SK-N-SH treated with all-trans-retinoic acid at 6 μM for 48 hours (cell line): ENCODE data around the gene LSM10.

Experiments
- ATAC-seq: fragments of 200-7000 bp; cut with Tn5 transposase; 3 replicates; pipeline ENCODE4 v1.9.1; 2020; ENCODE audit warnings: mild to moderate bottlenecking, moderate library complexity
- ARNTL ChIP-seq: fragments of 450-650 bp; formaldehyde crosslinking; IDR thresholded peaks from 2 replicates; pipeline ENCODE4 v1.5.0; 2020; ENCODE audit warnings: low read depth, mild to moderate bottlenecking, moderate library complexity, borderline replicate concordance
- BACH2 ChIP-seq: fragments of 250-450 bp; sonication (Bioruptor Pico); IDR thresholded peaks from 2 replicates; pipeline ENCODE4 v1.9.0; 2021; ENCODE audit warnings: mild to moderate bottlenecking, borderline replicate concordance
- CSDC2 ChIP-seq: fragments of 250-450 bp; sonication (Bioruptor Pico); IDR thresholded peaks from 2 replicates; pipeline ENCODE4 v1.5.0; 2020; ENCODE audit warnings: mild to moderate bottlenecking, moderate library complexity
- ESRRG ChIP-seq: fragments of 250-450 bp; sonication (Bioruptor Pico); IDR thresholded peaks from 2 replicates; pipeline ENCODE4 v1.6.1; 2021; ENCODE audit warnings: mild to moderate bottlenecking
- GLIS3 ChIP-seq: fragments of 250-450 bp; sonication (Bioruptor Pico); IDR thresholded peaks from 2 replicates; pipeline ENCODE4 v1.5.0; 2020; ENCODE audit warnings: mild to moderate bottlenecking, moderate library complexity
- ISL1 ChIP-seq: fragments of 250-450 bp; sonication (Bioruptor Pico); IDR thresholded peaks from 2 replicates; pipeline ENCODE4 v2.1.2; 2022; ENCODE audit warnings: mild to moderate bottlenecking, moderate library complexity
- OSR1 ChIP-seq: fragments of 250-450 bp; sonication (Bioruptor Pico); IDR thresholded peaks from 2 replicates; pipeline ENCODE4 v1.8.0; 2022; ENCODE audit warnings: moderate library complexity, mild to moderate bottlenecking, inconsistent platforms
- PPARA ChIP-seq: fragments of 250-450 bp; sonication (Bioruptor Pico); IDR thresholded peaks from 2 replicates; pipeline ENCODE4 v1.5.0; 2020; ENCODE audit warnings: mild to moderate bottlenecking, borderline replicate concordance
- RARB ChIP-seq: fragments of 250-450 bp; sonication (Bioruptor Pico); IDR thresholded peaks from 2 replicates; pipeline ENCODE4 v1.8.0; 2021; ENCODE audit warnings: mild to moderate bottlenecking, moderate library complexity
- SNAI2 ChIP-seq: fragments of 250-450 bp; sonication (Bioruptor Pico); IDR thresholded peaks from 2 replicates; pipeline ENCODE4 v1.5.0; 2020; ENCODE audit warnings: mild to moderate bottlenecking, moderate library complexity
- TCF4 ChIP-seq: fragments of 250-450 bp; sonication (Bioruptor Pico); IDR thresholded peaks from 2 replicates; pipeline ENCODE4 v1.8.0; 2021; ENCODE audit warnings: mild to moderate bottlenecking, moderate library complexity, borderline replicate concordance
- TOX ChIP-seq: fragments of 250-450 bp; sonication (Bioruptor Pico); IDR thresholded peaks from 2 replicates; pipeline ENCODE4 v1.8.0; 2021; ENCODE audit warnings: mild to moderate bottlenecking, moderate library complexity, borderline replicate concordance
- ZC3H10 ChIP-seq: fragments of 250-450 bp; sonication (Bioruptor Pico); IDR thresholded peaks from 2 replicates; pipeline ENCODE4 v1.5.1; 2021; ENCODE audit warnings: mild to moderate bottlenecking, moderate library complexity
- ZFP3 ChIP-seq: fragments of 250-450 bp; sonication (Bioruptor Pico); IDR thresholded peaks from 2 replicates; pipeline ENCODE4 v1.5.0; 2020; ENCODE audit warnings: mild to moderate bottlenecking, moderate library complexity
- ZFP30 ChIP-seq: fragments of 450-650 bp; formaldehyde crosslinking; IDR thresholded peaks from 2 replicates; pipeline ENCODE4 v1.5.0; 2022; ENCODE audit warnings: mild to moderate bottlenecking, moderate library complexity
- ZNF565 ChIP-seq: fragments of 450-650 bp; formaldehyde crosslinking; conservative IDR thresholded peaks from 2 replicates; pipeline ENCODE4 v1.5.0; 2020; ENCODE audit warnings: low read depth, mild to moderate bottlenecking, moderate library complexity
- ZNF70 ChIP-seq: fragments of 450-650 bp; formaldehyde crosslinking; IDR thresholded peaks from 2 replicates; pipeline ENCODE4 v1.5.0; 2020; ENCODE audit warnings: mild to moderate bottlenecking, moderate library complexity
- ZNF8 ChIP-seq: fragments of 450-650 bp; formaldehyde crosslinking; IDR thresholded peaks from 2 replicates; pipeline ENCODE4 v1.5.0; 2020; ENCODE audit warnings: mild to moderate bottlenecking, moderate library complexity
- TF ChIP-seq, protein P1 (sequence below): fragments of 250-450 bp; sonication (Bioruptor Pico); IDR thresholded peaks from 2 replicates; pipeline ENCODE4 v1.5.1; 2021; ENCODE audit warnings: mild to moderate bottlenecking, moderate library complexity
- TF ChIP-seq, protein P2 (sequence below): fragments of 250-450 bp; sonication (Bioruptor Pico); IDR thresholded peaks from 2 replicates; pipeline ENCODE4 v1.5.0; 2020; ENCODE audit warnings: mild to moderate bottlenecking, moderate library complexity
- TF ChIP-seq, protein P3 (sequence below): fragments of 250-450 bp; sonication (Bioruptor Pico); IDR thresholded peaks from 2 replicates; pipeline ENCODE4 v1.5.1; 2020; ENCODE audit warnings: low read depth, mild to moderate bottlenecking, moderate library complexity
- TF ChIP-seq, protein P4 (sequence below): fragments of 250-450 bp; sonication (Bioruptor Pico); IDR thresholded peaks from 2 replicates; pipeline ENCODE4 v1.8.0; 2021; ENCODE audit warnings: low read depth, mild to moderate bottlenecking, moderate library complexity, borderline replicate concordance

The LSM10 gene

DNA sequence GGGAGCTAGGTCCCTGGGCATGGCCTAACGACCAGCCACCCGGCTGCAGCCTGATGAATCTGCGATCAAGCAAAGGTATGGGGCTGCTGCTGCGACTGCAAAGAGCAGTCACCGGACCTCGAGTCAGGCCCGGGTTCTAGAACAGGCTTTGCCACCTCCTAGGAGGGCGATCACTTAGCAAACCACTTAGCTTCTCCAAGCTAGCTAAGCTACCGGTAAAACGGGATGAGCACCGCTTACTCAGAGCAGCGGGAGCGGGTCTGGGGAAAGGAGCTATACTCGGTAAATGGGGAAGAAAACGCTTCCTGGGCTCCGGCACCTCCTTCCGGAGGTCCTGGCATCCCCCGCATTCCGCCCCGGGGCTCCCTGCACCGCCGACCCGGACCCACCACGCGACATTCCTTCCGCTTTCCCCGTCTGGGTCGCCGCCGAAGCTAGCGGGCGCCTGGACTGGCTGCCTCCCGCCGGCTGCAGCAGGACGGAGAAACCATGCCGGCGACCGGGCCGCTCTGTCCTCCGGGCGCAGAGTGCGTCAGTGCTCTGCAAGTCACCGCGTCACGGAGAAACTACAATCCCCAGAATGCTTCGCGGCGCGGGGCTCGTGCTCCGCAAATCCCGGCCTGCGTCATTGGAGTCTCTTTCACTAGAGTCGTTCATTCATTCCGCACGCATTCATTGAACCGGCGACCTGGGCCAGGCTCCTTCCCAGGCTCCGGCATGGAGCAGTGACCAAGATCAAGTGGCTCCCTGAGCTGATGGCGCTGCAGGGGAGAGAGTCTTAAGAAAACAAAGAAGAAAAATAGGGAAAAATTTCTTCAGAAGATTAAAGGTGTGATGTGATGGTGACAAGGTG is at the start of gene LSM10:
Gene LSM10, minus strand, starts transcription at position 531 of the 853 bp plus-strand sequence. CDS start 3,779 bp downstream, outside the sequence.
- TF ChIP-seq ZNF8 = no peak
- no peak for TF ChIP-seq ZFP30 (CRISPR knock-in tag)
- TF ChIP-seq PPARA (CRISPR knock-in tag) = no peak
- TF ChIP-seq ZNF70 = no peak
- no peak for TF ChIP-seq SNAI2
- no peak for TF ChIP-seq TOX (CRISPR knock-in tag)
- peak; percentile 42; the same call in 1 of the 2 replicates for TF ChIP-seq ZFP3 (CRISPR knock-in tag)
- peak; percentile 97 for ATAC-seq

DNA sequence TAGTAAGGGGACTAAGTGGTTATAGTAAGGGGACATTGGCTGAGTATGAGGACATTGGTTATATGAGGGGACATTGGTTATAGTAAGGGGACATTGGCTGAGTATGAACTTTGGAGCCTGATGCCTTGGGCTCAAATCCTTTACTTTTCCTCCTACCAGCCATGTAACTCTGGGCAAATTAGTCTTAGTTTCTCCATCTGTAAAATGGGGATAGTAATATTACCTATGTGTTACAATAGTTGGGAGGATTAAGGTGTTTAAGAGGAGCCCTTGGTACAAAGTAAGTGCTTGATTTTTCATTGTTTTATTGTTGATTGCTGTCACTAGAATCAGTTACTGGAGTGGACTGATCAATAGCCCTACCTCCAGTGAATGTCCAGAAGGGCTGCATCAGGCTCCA is 49.7 kb upstream of the LSM10 start:
- no peak for ATAC-seq
- no peak for TF ChIP-seq ISL1 (CRISPR knock-in tag)
- no peak for TF ChIP-seq ZC3H10 (CRISPR knock-in tag)
- TF ChIP-seq CSDC2 (CRISPR knock-in tag) = no peak
- TF ChIP-seq RARB = no peak
- no peak for TF ChIP-seq OSR1 (CRISPR knock-in tag)
- no peak for TF ChIP-seq GLIS3 (CRISPR knock-in tag)
- TF ChIP-seq, protein P1, sequence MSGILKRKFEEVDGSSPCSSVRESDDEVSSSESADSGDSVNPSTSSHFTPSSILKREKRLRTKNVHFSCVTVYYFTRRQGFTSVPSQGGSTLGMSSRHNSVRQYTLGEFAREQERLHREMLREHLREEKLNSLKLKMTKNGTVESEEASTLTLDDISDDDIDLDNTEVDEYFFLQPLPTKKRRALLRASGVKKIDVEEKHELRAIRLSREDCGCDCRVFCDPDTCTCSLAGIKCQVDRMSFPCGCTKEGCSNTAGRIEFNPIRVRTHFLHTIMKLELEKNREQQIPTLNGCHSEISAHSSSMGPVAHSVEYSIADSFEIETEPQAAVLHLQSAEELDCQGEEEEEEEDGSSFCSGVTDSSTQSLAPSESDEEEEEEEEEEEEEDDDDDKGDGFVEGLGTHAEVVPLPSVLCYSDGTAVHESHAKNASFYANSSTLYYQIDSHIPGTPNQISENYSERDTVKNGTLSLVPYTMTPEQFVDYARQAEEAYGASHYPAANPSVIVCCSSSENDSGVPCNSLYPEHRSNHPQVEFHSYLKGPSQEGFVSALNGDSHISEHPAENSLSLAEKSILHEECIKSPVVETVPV = no peak
- TF ChIP-seq PPARA (CRISPR knock-in tag) = no peak
- no peak for TF ChIP-seq ZNF565 (CRISPR knock-in tag)
- TF ChIP-seq BACH2 = no peak
- no peak for TF ChIP-seq ESRRG (CRISPR knock-in tag)
- no peak for TF ChIP-seq SNAI2
- TF ChIP-seq TOX (CRISPR knock-in tag) = no peak
- no peak for TF ChIP-seq TCF4
- TF ChIP-seq ZNF70 = no peak
- no peak for TF ChIP-seq ARNTL (CRISPR knock-in tag)
- no peak for TF ChIP-seq ZNF8
- no peak for TF ChIP-seq ZFP3 (CRISPR knock-in tag)

DNA sequence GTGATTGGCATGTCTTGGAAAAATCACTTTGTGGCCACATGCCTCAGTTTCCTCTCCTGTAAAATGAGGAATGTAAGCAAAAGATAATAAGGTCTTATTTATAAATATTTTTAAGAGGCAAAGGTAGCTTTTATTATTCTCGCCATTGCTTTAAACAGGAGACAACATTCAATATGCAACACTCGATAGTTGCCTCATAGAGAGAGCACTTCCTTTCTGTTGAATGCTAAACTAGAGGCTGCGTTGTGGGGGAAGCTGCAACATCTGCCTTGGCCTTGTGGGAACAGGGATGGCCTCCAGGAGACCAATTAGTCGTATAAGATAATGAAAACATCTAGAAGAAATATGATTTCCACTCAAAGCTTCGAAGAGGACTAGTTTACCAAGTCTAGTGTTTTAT is 49.0 kb upstream of the LSM10 start:
- ATAC-seq = no peak
- TF ChIP-seq PPARA (CRISPR knock-in tag) (no peak), ZC3H10 (CRISPR knock-in tag) (no peak), ISL1 (CRISPR knock-in tag) (no peak), RARB (no peak), CSDC2 (CRISPR knock-in tag) (no peak), ZNF8 (no peak), TCF4 (no peak), ZNF70 (no peak), OSR1 (CRISPR knock-in tag) (no peak), SNAI2 (no peak)
- TF ChIP-seq, protein P2, sequence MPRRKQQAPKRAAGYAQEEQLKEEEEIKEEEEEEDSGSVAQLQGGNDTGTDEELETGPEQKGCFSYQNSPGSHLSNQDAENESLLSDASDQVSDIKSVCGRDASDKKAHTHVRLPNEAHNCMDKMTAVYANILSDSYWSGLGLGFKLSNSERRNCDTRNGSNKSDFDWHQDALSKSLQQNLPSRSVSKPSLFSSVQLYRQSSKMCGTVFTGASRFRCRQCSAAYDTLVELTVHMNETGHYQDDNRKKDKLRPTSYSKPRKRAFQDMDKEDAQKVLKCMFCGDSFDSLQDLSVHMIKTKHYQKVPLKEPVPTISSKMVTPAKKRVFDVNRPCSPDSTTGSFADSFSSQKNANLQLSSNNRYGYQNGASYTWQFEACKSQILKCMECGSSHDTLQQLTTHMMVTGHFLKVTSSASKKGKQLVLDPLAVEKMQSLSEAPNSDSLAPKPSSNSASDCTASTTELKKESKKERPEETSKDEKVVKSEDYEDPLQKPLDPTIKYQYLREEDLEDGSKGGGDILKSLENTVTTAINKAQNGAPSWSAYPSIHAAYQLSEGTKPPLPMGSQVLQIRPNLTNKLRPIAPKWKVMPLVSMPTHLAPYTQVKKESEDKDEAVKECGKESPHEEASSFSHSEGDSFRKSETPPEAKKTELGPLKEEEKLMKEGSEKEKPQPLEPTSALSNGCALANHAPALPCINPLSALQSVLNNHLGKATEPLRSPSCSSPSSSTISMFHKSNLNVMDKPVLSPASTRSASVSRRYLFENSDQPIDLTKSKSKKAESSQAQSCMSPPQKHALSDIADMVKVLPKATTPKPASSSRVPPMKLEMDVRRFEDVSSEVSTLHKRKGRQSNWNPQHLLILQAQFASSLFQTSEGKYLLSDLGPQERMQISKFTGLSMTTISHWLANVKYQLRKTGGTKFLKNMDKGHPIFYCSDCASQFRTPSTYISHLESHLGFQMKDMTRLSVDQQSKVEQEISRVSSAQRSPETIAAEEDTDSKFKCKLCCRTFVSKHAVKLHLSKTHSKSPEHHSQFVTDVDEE (CRISPR knock-in tag) = no peak
- TF ChIP-seq, protein P3, sequence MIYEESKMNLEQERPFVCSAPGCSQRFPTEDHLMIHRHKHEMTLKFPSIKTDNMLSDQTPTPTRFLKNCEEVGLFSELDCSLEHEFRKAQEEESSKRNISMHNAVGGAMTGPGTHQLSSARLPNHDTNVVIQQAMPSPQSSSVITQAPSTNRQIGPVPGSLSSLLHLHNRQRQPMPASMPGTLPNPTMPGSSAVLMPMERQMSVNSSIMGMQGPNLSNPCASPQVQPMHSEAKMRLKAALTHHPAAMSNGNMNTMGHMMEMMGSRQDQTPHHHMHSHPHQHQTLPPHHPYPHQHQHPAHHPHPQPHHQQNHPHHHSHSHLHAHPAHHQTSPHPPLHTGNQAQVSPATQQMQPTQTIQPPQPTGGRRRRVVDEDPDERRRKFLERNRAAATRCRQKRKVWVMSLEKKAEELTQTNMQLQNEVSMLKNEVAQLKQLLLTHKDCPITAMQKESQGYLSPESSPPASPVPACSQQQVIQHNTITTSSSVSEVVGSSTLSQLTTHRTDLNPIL (CRISPR knock-in tag) = no peak

DNA sequence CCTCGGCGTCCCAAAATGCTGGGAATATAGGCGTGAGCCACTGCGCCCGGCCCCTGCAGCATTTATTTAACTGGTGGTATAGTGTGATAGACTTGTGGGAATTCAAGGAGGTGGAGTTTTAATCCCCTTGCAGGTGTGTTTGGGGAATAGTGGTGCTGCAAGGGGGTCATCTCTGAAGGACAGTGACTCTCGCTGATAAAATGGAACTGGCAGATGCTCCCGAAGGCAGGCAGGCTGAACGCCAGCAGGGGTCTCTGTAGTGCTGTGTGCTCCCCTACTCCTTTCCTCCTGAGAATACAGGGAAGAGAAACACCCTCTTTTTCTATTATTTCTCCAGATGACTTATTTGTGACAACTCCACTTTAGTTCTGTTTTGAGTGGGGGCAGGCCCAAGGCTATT is 48.6 kb upstream of the LSM10 start:
- no peak for ATAC-seq
- TF ChIP-seq, protein P1 = no peak
- no peak for TF ChIP-seq OSR1 (CRISPR knock-in tag)
- no peak for TF ChIP-seq ZC3H10 (CRISPR knock-in tag)
- no peak for TF ChIP-seq PPARA (CRISPR knock-in tag)
- TF ChIP-seq, protein P4, sequence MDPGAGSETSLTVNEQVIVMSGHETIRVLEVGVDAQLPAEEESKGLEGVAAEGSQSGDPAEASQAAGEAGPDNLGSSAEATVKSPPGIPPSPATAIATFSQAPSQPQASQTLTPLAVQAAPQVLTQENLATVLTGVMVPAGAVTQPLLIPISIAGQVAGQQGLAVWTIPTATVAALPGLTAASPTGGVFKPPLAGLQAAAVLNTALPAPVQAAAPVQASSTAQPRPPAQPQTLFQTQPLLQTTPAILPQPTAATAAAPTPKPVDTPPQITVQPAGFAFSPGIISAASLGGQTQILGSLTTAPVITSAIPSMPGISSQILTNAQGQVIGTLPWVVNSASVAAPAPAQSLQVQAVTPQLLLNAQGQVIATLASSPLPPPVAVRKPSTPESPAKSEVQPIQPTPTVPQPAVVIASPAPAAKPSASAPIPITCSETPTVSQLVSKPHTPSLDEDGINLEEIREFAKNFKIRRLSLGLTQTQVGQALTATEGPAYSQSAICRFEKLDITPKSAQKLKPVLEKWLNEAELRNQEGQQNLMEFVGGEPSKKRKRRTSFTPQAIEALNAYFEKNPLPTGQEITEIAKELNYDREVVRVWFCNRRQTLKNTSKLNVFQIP (CRISPR knock-in tag) = no peak
- no peak for TF ChIP-seq ZFP30 (CRISPR knock-in tag)
- TF ChIP-seq ZNF70 = no peak
- no peak for TF ChIP-seq GLIS3 (CRISPR knock-in tag)
- TF ChIP-seq, protein P2 (CRISPR knock-in tag) = no peak
- TF ChIP-seq SNAI2 = no peak
- no peak for TF ChIP-seq RARB
- TF ChIP-seq, all 23 proteins: peak for 0
